ENCODE results near the gene NFIB. TPM values are rescaled to one million over a fixed set of nuclear protein-coding genes. Genes with fewer than 3 reads are reported as not detected.
A peak's percentile ranks its signal among the peaks of the same experiment; 100 is the strongest.

The NFIB gene
- total and polyA plus RNA-seq, 2 donors: 20.8 to 217 TPM

DNA sequence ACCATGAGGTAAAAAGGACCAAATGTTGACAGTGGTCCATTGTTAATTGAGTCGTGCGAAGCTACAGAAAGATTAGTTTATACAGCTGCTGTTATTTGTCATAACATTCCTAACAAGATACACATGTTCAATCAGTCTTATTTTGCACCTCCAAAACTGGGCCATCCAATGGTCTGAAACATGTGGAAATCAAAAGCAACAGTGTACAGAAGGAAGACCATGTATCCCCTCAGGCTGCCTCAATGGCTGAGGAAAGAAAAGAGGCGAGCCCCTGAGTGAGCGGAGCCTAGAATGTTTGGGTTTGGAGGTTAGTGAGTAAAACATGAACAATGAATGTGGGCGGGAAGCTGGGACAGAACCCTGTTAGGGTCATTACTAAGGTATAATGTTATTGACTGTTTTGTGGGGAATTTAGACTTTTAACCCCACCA, 35.6 kb downstream of the NFIB start:
- Histone ChIP-seq H3K4me3 (ENCODE audit: low read depth, low read length) (no peak overlapping the region), H3K36me3 (ENCODE audit: insufficient read depth) (no peaks in the 10 kb centered on the region), H3K4me1 (ENCODE audit: insufficient read depth) (peaks cover 2% of the 10 kb centered on the region), H3K27ac (ENCODE audit: low read depth) (no peak overlapping the region)
- 75% methylated on average over 5 of the region's 5 CpGs for WGBS
- DNase-seq (ENCODE audit: extremely low spot score): no peak

DNA sequence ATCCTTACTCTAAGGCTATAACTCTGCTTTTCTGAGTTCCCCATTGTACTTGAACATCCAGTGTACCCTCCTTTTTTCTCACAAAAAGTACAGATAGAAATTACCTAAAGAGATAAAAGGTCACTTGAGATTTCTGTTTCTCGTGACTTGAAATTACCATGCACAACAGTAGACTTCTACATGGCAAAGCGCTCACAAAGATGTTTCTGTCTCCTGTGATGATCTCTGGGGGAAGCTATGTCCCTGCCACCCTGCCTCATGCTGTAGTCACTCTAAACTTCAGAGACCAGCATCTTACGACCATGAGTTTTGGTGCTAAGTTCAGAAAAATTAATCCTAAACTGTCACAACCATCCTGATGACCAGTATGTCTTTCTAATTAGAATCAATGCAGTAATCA, 36.2 kb downstream of the NFIB start:
- H3K36me3 ChIP-seq (ENCODE audit: insufficient read depth): no peaks in the 10 kb centered on the region
- H3K4me3 ChIP-seq (ENCODE audit: low read depth, low read length): no peak overlapping the region
- no peak for DNase-seq (ENCODE audit: extremely low spot score)
- peaks cover 2% of the 10 kb centered on the region for H3K4me1 ChIP-seq (ENCODE audit: insufficient read depth)
- H3K27ac ChIP-seq (ENCODE audit: low read depth): no peak overlapping the region
- 84% methylated on average over 3 of the region's 3 CpGs for WGBS

DNA sequence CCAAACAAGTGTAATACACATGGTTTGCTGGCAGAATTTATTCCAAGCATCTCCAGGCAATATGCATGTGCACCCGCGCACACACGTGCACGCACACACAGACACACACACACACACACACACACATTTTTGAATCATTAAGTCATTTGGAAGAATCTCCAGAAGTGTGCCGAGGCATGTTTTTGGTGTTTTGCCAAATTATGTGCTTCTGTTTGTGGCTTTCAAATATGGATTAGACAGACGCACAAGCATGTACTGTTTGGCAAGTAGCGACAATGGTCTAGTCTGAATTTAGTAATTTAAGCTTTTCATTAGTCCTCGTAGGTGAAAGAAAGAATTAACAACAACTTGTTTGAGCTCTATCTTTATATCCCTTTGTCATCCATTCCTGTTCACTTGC, 36.7 kb downstream of the NFIB start:
- WGBS: 31% methylated on average over 8 of the region's 8 CpGs
- H3K27ac ChIP-seq (ENCODE audit: low read depth): no peak overlapping the region
- peaks cover 2% of the 10 kb centered on the region for H3K4me1 ChIP-seq (ENCODE audit: insufficient read depth)
- H3K4me3 ChIP-seq (ENCODE audit: low read depth, low read length): no peak overlapping the region
- H3K36me3 ChIP-seq (ENCODE audit: insufficient read depth): no peaks in the 10 kb centered on the region
- peak; percentile 42 for DNase-seq (ENCODE audit: extremely low spot score)

GRCh38 chr9:14275331-14275730, 38.6 kb downstream of the NFIB start:
- Histone ChIP-seq H3K4me3 (ENCODE audit: low read depth, low read length) (no peak overlapping the region), H3K36me3 (ENCODE audit: insufficient read depth) (no peaks in the 10 kb centered on the region), H3K4me1 (ENCODE audit: insufficient read depth) (peaks cover 5% of the 10 kb centered on the region), H3K27ac (ENCODE audit: low read depth) (no peak overlapping the region)
- 76% methylated on average over 5 of the region's 5 CpGs for WGBS
- no peak for DNase-seq (ENCODE audit: extremely low spot score)

DNA sequence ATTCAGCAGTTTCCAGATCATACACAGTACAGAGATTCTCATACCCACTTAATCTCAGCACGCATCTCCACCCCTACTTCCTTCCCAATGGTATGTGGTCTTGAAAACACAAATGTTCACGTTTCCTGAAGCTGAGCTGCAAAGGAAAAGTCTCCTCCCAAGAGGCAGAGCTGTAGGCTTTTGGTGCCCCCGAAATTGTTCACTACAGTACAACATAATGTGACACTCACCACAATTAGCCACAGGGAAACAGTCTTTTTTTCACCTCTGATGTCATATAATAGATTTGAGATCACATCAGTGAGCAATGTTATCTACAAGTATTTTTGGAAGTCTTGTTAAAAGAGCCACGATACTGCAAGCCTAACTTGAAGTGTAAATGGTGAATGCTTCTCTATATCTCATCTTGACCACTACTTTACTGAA, 40.2 kb downstream of the NFIB start:
- 6% methylated on average over 4 of the region's 4 CpGs for WGBS
- no peaks in the 10 kb centered on the region for H3K36me3 ChIP-seq (ENCODE audit: insufficient read depth)
- H3K27ac ChIP-seq (ENCODE audit: low read depth): no peak overlapping the region
- H3K4me3 ChIP-seq (ENCODE audit: low read depth, low read length): no peak overlapping the region
- peaks cover 5% of the 10 kb centered on the region for H3K4me1 ChIP-seq (ENCODE audit: insufficient read depth)
- no peak for DNase-seq (ENCODE audit: extremely low spot score)

DNA sequence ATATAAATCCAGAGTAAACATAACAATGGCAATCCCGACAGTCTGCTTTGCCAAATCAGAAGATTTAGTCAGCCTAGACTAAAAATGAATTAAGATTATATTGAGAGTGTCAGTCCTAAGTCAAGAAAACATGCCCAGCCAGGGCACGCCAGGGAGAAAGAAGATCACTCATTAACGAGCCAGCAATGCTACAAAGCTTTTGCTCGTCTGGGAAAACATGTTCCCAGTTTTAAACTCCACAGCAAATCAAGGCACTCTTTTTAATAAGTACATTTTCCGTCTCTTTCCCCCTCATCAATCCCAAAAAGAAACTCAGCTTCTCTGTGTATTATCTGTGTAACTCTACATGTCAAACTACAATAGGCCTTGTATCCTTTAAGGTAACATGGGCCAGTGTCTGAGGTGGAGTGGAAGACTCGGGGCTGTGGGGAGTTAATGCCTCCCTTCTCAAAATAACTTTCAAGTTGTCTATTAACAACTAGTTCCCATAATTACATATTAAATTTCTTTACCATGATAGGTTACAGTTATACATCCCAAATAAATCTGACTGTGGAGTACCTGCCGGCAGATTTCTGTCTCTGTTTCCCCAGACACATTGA, 40.9 kb downstream of the NFIB start:
- DNase-seq (ENCODE audit: extremely low spot score): no peak
- WGBS: 25% methylated on average over 7 of the region's 7 CpGs
- Histone ChIP-seq H3K4me3 (ENCODE audit: low read depth, low read length) (no peak overlapping the region), H3K27ac (ENCODE audit: low read depth) (no peak overlapping the region), H3K36me3 (ENCODE audit: insufficient read depth) (no peaks in the 10 kb centered on the region), H3K4me1 (ENCODE audit: insufficient read depth) (peaks cover 5% of the 10 kb centered on the region)

DNA sequence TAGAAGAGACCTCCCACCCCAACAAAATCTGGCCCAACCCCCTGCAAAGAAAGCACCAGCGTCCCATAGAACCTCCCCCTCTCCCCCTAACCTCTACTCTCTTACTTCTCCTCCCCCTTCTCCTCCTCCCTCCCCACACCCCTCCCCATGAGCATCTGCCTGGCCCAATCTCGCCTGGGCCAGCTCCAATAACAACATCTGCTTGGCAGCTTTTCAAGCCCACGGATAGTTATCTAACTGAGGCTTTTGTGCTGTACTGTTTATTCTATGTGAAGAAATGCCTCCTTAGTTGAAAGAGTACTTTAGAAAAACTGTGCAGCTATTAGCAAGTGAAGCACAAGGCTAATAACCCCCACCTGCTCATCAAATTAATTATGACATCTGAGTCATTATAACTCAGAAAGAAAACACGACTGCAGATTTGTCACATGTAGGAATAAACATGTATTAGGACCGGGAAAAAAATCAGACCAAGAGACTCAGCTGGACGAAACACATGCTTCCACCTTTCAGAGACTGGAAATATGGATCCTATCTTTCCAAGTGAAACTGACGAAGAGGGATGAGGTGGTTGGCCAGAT, 42.8 kb downstream of the NFIB start:
- DNase-seq (ENCODE audit: extremely low spot score): peak; percentile 85
- 10% methylated on average over 7 of the region's 7 CpGs for WGBS
- Histone ChIP-seq H3K27ac (ENCODE audit: low read depth) (peak overlapping the region; percentile 52), H3K4me3 (ENCODE audit: low read depth, low read length) (no peak overlapping the region), H3K36me3 (ENCODE audit: insufficient read depth) (no peaks in the 10 kb centered on the region), H3K4me1 (ENCODE audit: insufficient read depth) (peaks cover 5% of the 10 kb centered on the region)

GRCh38 chr9:14270358-14271092, 43.4 kb downstream of the NFIB start:
- no peak overlapping the region for H3K4me3 ChIP-seq (ENCODE audit: low read depth, low read length)
- H3K36me3 ChIP-seq (ENCODE audit: insufficient read depth): no peaks in the 10 kb centered on the region
- peak overlapping the region; percentile 52 for H3K27ac ChIP-seq (ENCODE audit: low read depth)
- peaks cover 5% of the 10 kb centered on the region for H3K4me1 ChIP-seq (ENCODE audit: insufficient read depth)
- DNase-seq (ENCODE audit: extremely low spot score): peak; percentile 75
- WGBS: 30% methylated on average over 4 of the region's 4 CpGs

DNA sequence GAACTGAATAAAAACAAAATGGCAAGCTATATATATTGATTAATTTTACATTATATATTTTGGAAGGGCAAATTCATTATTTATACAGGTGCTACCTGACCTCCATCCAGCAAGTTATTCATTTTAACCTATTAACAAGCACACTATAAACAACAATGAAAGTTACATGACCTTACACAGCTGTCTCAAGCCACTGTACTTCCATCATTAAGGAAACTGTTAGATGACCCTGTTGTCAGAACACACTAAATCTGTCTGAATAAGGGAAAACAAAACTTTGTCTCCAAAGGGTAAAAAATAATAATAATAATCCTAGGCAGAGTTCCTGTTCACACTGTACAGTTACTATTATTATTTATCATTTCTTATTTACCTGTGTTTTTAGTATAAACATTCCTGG, 44.0 kb downstream of the NFIB start:
- no peaks in the 10 kb centered on the region for H3K36me3 ChIP-seq (ENCODE audit: insufficient read depth)
- no peak overlapping the region for H3K4me3 ChIP-seq (ENCODE audit: low read depth, low read length)
- H3K4me1 ChIP-seq (ENCODE audit: insufficient read depth): peaks cover 5% of the 10 kb centered on the region
- DNase-seq (ENCODE audit: extremely low spot score): no peak
- H3K27ac ChIP-seq (ENCODE audit: low read depth): no peak overlapping the region

DNA sequence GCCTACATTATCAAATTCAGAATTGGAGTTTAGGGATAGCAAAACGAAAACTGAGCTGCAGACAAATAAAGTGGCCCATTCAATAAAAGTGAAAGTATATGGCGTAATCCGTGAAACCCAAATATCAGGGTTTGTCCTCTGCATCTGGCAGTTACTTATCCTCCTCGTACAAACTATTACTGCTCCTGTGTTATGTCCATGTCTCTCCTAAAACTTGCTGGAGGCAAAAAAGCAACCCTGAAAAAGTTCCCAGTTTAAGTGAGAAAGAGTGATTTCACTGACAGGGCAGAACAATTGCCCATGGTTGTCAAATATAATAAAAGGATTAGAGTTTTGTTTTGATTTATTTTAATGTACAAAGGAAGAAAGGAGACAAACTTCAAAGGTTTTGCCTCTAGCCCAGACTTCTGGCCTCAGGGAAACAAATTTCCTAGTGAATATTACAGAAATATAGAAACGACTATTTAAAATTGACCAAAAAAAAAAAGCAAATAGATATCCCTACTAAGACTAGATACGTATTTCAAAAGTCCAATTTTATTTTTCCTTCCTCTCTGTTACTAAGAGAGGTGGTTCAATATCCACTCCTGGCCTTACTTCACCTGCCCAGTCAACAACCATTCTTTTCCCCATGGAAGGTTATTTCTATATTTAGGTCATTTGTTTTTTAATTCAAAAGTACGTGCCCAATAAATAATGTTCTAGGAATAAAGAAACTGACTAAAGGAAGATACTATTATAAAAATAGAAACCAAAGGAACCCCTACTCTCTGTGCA, 50.0 kb downstream of the NFIB start:
- Histone ChIP-seq H3K36me3 (ENCODE audit: insufficient read depth) (no peaks in the 10 kb centered on the region), H3K4me3 (ENCODE audit: low read depth, low read length) (no peak overlapping the region), H3K27ac (ENCODE audit: low read depth) (no peak overlapping the region), H3K4me1 (ENCODE audit: insufficient read depth) (no peaks in the 10 kb centered on the region)
- 67% methylated on average over 7 of the region's 7 CpGs for WGBS
- no peak for DNase-seq (ENCODE audit: extremely low spot score)

GRCh38 chr9:14262827-14263226, 51.1 kb downstream of the NFIB start:
- Histone ChIP-seq H3K4me1 (ENCODE audit: insufficient read depth) (no peaks in the 10 kb centered on the region), H3K36me3 (ENCODE audit: insufficient read depth) (no peaks in the 10 kb centered on the region), H3K4me3 (ENCODE audit: low read depth, low read length) (no peak overlapping the region), H3K27ac (ENCODE audit: low read depth) (no peak overlapping the region)
- WGBS: 47% methylated on average over 2 of the region's 2 CpGs
- DNase-seq (ENCODE audit: extremely low spot score): no peak

DNA sequence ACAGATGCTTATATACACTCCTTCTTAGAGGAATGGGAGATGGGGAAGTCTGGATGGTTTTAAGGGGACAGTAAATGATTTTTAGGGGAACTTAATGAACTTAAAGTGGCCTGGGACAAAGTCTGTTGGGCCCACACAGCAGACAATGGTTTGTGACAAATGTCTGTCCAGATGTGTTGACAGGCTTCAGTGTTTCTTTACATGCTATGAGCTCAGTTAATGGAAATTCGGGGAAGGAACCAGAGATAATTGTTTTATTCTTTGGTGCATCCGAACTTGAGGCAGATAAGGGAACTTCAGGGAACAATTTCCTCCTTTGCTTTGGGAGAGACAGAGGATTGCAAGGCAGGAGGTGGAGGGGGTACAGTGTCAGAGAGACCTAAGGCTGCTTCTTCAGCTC, 52.3 kb downstream of the NFIB start:
- DNase-seq (ENCODE audit: extremely low spot score): no peak
- no peaks in the 10 kb centered on the region for H3K4me1 ChIP-seq (ENCODE audit: insufficient read depth)
- H3K27ac ChIP-seq (ENCODE audit: low read depth): no peak overlapping the region
- no peaks in the 10 kb centered on the region for H3K36me3 ChIP-seq (ENCODE audit: insufficient read depth)
- WGBS: 62% methylated on average over 2 of the region's 2 CpGs
- no peak overlapping the region for H3K4me3 ChIP-seq (ENCODE audit: low read depth, low read length)

DNA sequence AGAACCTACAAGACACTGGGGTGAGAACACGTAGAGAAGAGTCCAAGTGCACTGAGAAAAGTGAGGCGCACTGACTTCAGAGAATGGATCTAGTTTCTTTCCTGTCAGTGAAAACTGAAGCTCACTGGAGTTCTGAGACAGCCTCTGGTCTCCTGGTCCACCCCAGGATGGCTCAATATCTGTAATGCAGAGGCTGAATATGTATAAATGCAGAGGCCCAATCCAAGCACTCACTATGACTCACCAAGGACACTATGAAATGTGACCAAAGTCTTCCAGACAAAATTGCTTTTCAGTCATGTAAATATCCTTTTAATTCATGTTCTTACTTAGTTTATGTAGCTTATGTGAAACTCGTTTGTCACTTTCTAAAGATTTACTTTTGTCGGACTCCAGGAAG, 53.8 kb downstream of the NFIB start:
- H3K4me3 ChIP-seq (ENCODE audit: low read depth, low read length): no peak overlapping the region
- no peaks in the 10 kb centered on the region for H3K4me1 ChIP-seq (ENCODE audit: insufficient read depth)
- H3K36me3 ChIP-seq (ENCODE audit: insufficient read depth): no peaks in the 10 kb centered on the region
- DNase-seq (ENCODE audit: extremely low spot score): no peak
- no peak overlapping the region for H3K27ac ChIP-seq (ENCODE audit: low read depth)
- 95% methylated on average over 4 of the region's 4 CpGs for WGBS

Data from urinary bladder (tissue), 4 donors.